Activated CD4-positive, CD25-positive, alpha-beta regulatory T cell treated with anti-CD3 and anti-CD28 coated beads, Interleukin-2, amount 50 U/mL, for 16 hours (primary cell): ENCODE measurements around the gene MS4A3.
"Not testable (repeated sequence)": the region's sequence is repeated elsewhere in the genome, so short reads cannot be mapped to it uniquely, and the experiment has no call there.

Experiments
- DNase-seq: peaks from one replicate; pipeline ENCODE4 v3.0.0-alpha.2; 2020; ENCODE audit warnings: low read depth, low spot score

The MS4A3 gene

DNA sequence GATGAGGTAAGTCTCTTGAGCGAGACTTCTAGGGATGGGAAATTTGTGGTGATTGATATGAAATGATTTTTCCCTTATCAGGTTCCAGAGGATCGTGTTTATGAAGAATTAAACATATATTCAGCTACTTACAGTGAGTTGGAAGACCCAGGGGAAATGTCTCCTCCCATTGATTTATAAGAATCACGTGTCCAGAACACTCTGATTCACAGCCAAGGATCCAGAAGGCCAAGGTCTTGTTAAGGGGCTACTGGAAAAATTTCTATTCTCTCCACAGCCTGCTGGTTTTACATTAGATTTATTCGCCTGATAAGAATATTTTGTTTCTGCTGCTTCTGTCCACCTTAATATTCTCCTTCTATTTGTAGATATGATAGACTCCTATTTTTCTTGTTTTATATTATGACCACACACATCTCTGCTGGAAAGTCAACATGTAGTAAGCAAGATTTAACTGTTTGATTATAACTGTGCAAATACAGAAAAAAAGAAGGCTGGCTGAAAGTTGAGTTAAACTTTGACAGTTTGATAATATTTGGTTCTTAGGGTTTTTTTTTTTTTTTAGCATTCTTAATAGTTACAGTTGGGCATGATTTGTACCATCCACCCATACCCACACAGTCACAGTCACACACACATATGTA lies 39.1 kb downstream of the MS4A3 start:
- DNase-seq, result no peak

GRCh38 chr11:60097189-60097588 lies 40.7 kb downstream of the MS4A3 start:
- DNase-seq, result no peak

- DNase-seq, result no peak
Measured at GRCh38 chr11:60098508-60098907, 42.0 kb downstream of the MS4A3 start.

DNA sequence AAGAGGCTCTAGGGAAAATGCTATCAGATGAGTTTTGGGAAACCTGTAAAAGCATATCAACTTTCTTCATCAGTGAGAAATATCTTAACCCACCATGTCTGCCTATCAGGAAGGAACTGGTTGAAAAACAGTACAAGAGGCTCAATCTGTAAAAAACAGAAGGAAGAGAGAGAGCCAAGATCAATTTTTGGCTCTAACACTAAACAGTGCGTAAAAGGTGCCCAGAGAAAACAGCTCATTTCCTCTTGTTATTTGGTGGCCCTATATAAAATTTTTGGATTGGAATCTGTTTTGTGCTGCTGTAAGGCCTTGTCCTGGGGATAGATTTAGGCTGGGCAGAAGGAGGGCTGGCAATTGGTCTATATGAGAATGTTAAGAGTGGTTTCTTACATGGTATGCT lies 44.1 kb downstream of the MS4A3 start:
- DNase-seq, result no peak

GRCh38 chr11:60101368-60101767 lies 44.9 kb downstream of the MS4A3 start:
- not testable (repeated sequence) for DNase-seq

DNA sequence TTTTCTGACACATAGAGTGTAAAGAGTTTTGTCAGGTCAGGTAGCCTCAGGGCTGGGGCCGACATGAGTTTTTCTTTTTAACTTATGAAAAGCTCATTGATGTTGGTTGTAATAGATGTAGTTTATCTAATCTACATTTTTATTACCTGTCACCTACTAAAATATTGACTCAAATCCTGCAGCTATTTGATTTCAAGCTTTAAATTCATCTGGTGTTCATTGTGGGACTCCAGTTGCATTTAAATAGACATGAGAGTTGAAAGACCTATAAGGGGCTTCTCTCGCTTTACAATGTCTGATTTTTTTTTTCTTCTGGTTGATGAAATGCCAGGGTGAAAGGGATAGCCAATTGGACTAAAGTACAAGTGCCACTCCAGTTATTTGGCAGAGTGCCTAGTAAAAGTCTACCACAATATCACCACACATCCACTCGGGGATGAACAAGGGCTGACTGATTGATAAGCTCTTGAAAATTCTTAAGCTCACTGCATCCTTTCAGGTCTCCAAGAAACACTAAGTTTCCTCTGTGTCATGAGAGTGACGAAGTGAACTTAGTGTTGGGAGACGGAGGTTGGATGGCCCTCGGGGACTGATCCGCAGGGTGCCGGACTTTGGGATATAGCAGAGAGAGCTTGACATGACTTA lies 48.1 kb downstream of the MS4A3 start:
- DNase-seq, result not testable (repeated sequence)

DNA sequence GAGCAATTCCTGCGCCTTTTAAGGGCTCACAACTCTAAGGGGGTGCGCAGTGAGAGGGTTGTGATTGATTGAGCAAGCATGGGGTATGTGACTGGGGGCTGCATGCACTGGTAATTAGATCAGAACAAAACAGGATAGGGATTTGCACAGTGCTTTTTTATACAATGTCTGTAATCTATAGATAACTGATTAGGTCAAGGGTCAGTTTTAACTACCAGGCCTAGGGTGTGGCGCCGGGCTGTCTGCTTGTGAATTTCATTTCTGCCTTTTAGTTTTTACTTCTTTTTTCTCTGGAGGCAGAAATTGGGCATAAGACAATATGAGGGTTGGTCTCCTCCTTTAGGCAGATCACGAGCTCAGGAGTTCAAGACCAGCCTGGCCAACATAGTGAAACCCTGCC lies 52.2 kb downstream of the MS4A3 start:
- not testable (repeated sequence) for DNase-seq

GRCh38 chr11:60111793-60112192 lies 55.3 kb downstream of the MS4A3 start:
- no peak for DNase-seq

GRCh38 chr11:60116996-60117790 lies 60.7 kb downstream of the MS4A3 start:
- DNase-seq, result no peak

GRCh38 chr11:60118338-60118737 lies 61.9 kb downstream of the MS4A3 start:
- DNase-seq, result no peak

DNA sequence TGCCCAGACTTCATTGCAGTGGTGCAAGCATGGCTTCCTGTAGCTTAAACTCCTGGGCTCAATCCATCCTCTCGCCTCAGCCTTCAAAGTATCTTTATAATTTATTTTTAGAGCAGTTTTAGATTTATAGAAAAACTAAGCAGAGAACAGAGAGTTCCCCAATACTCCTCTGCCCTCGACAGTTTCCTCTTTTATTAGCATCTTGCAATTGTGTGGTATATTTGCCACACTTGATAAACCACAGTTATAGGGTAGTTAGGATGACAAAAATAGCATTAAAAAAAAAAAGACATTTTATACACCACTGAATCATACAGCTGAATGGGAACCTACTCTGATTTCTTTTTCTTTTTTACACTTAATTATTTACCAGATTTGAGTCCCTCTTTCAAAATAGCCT lies 63.2 kb downstream of the MS4A3 start:
- no peak for DNase-seq
